Body of pancreas (tissue), 4 donors: ENCODE results near the gene BRF1.

Source experiments
- POLR2A ChIP-seq, 3 donors: fragments of 450-650 bp; IDR thresholded peaks; one replicate each; pipeline ENCODE4 v1.6.1; 2016; ENCODE audit warnings: antibody characterized with exemption in 3 of 3, mild to moderate bottlenecking in 2 of 3
- TF ChIP-seq, protein P1 (sequence below), 7 experiments: fragments of 450-650 bp in 4 of 7; fragments of 200-600 bp in 3 of 7; sonication (generic) in 3 of 7; IDR thresholded peaks; one replicate each; pipeline ENCODE4 v1.5.1; 2016 to 2019; ENCODE audit warnings: antibody characterized with exemption in 7 of 7

DNA sequence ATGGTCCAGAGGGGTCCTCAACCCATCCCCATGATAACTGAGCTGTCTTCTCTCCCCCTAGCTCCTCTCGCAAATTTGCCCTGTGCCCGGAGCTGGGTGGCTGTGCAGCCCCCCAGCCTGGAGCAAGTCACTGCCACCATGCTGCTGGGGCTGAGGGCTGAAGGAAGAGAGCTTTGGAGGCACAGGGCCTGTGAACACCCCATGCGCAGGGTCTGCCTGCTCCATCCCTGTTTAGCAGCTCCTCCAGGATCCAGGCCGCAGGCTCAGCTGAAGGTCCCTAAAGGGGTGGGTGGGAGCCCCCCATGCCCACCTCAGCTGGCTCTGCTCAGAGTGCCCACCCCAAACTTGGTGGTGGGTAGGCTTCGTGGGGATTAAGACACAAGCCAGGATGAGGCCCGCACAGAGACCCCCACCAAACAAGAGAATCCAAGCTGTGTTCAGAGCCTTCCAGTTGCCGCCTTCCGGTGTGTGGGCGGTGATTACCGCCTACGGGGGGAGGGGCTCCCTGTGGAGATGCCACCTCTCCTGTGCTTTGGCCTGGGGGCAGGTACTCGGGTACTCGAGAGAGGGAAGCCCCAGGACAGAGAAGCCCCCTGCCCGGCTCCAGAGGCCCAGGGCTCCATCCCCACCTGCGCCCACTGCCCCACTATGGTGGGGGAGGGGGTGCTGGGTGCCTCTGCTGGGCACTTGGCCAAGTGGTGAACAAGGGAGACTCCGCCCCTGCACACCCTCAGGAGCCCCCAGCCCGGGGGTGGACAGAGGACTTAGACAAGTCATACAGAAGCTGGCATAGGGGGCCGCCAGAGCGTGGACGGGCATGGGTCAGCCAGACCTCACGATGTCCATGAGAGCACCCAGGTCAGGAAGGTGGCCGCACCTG is 130.8 kb downstream of the BRF1 start:
- TF ChIP-seq, protein P1, sequence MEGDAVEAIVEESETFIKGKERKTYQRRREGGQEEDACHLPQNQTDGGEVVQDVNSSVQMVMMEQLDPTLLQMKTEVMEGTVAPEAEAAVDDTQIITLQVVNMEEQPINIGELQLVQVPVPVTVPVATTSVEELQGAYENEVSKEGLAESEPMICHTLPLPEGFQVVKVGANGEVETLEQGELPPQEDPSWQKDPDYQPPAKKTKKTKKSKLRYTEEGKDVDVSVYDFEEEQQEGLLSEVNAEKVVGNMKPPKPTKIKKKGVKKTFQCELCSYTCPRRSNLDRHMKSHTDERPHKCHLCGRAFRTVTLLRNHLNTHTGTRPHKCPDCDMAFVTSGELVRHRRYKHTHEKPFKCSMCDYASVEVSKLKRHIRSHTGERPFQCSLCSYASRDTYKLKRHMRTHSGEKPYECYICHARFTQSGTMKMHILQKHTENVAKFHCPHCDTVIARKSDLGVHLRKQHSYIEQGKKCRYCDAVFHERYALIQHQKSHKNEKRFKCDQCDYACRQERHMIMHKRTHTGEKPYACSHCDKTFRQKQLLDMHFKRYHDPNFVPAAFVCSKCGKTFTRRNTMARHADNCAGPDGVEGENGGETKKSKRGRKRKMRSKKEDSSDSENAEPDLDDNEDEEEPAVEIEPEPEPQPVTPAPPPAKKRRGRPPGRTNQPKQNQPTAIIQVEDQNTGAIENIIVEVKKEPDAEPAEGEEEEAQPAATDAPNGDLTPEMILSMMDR (IDR thresholded peaks at IDR 0.05): no peak
- no peak for TF ChIP-seq POLR2A (IDR thresholded peaks at IDR 0.05)
